Effector memory CD4-positive, alpha-beta T cell (primary cell): ENCODE results near the gene FLT3LG.

ENCODE experiments used
- DNase-seq, 3 donors: peaks; one replicate each; pipeline ENCODE4 v3.0.0-alpha.2; 2020
- H3K27ac ChIP-seq: 2 replicates; pipeline ENCODE4 v1.7.0; 2013; ENCODE audit warnings: mild to moderate bottlenecking, low read length, moderate library complexity; ENCODE audit not compliant: insufficient read depth, poor library complexity, severe bottlenecking
- H3K27me3 ChIP-seq: replicated peaks from 2 replicates; pipeline ENCODE4 v1.7.0; 2013; ENCODE audit warnings: mild to moderate bottlenecking, low read length; ENCODE audit not compliant: insufficient read depth, control insufficient read depth, poor library complexity, severe bottlenecking
- H3K36me3 ChIP-seq: 2 replicates; pipeline ENCODE4 v1.7.0; 2013; ENCODE audit warnings: mild to moderate bottlenecking, low read length, moderate library complexity; ENCODE audit not compliant: control insufficient read depth, insufficient read depth
- H3K4me1 ChIP-seq: 2 replicates; pipeline ENCODE4 v1.7.0; 2013; ENCODE audit warnings: low read length, mild to moderate bottlenecking; ENCODE audit not compliant: control insufficient read depth, insufficient read depth, poor library complexity, severe bottlenecking
- H3K4me3 ChIP-seq: 2 replicates; pipeline ENCODE4 v1.7.0; 2013; ENCODE audit warnings: low read length, low read depth, mild to moderate bottlenecking; ENCODE audit not compliant: insufficient read depth, poor library complexity, severe bottlenecking
- H3K9me3 ChIP-seq: 2 replicates; pipeline ENCODE4 v1.7.0; 2013; ENCODE audit warnings: mild to moderate bottlenecking, low read length, moderate library complexity; ENCODE audit not compliant: control insufficient read depth

Gene FLT3LG

GRCh38 chr19:49497047-49497788 is 23.2 kb downstream of the FLT3LG start:
- Histone ChIP-seq H3K36me3 (peaks cover 36% of the 10 kb centered on the region), H3K4me1 (peaks cover 29% of the 10 kb centered on the region), H3K27me3 (no peaks in the 10 kb centered on the region), H3K4me3 (peak overlapping the region; percentile 92), H3K27ac (peak overlapping the region; percentile 97), H3K9me3 (no peaks in the 10 kb centered on the region)
- peak; percentile 62 to 75 (median 70) for DNase-seq

GRCh38 chr19:49497789-49498103 is 23.7 kb downstream of the FLT3LG start:
- peaks cover 28% of the 10 kb centered on the region for H3K4me1 ChIP-seq
- H3K27me3 ChIP-seq, result no peaks in the 10 kb centered on the region
- H3K4me3 ChIP-seq, result peak overlapping the region; percentile 92
- no peak for DNase-seq
- H3K36me3 ChIP-seq, result peaks cover 31% of the 10 kb centered on the region
- no peaks in the 10 kb centered on the region for H3K9me3 ChIP-seq
- H3K27ac ChIP-seq, result peak overlapping the region; percentile 97

- Histone ChIP-seq H3K27ac (peak overlapping the region; percentile 97), H3K4me3 (peak overlapping the region; percentile 92), H3K4me1 (peaks cover 33% of the 10 kb centered on the region), H3K27me3 (no peaks in the 10 kb centered on the region), H3K36me3 (peaks cover 26% of the 10 kb centered on the region), H3K9me3 (no peaks in the 10 kb centered on the region)
- no peak for DNase-seq
Observed at GRCh38 chr19:49498475-49498874, 24.5 kb downstream of the FLT3LG start.

- Histone ChIP-seq H3K4me3 (peak overlapping the region; percentile 92), H3K36me3 (peaks cover 26% of the 10 kb centered on the region), H3K27ac (peak overlapping the region; percentile 97), H3K9me3 (no peaks in the 10 kb centered on the region), H3K4me1 (peaks cover 34% of the 10 kb centered on the region), H3K27me3 (no peaks in the 10 kb centered on the region)
- DNase-seq, result peak in 1 of 3 donors; percentile 23
Observed at GRCh38 chr19:49499030-49499670, 25.1 kb downstream of the FLT3LG start.

- no peaks in the 10 kb centered on the region for H3K27me3 ChIP-seq
- no peak overlapping the region for H3K4me3 ChIP-seq
- peak overlapping the region; percentile 43 for H3K27ac ChIP-seq
- H3K36me3 ChIP-seq, result peaks cover 21% of the 10 kb centered on the region
- H3K4me1 ChIP-seq, result peaks cover 31% of the 10 kb centered on the region
- no peaks in the 10 kb centered on the region for H3K9me3 ChIP-seq
- DNase-seq, result peak in 1 of 3 donors; percentile 39
Observed at GRCh38 chr19:49502866-49503581, 29.0 kb downstream of the FLT3LG start.

GRCh38 chr19:49503582-49503962 is 29.6 kb downstream of the FLT3LG start:
- Histone ChIP-seq H3K36me3 (peaks cover 16% of the 10 kb centered on the region), H3K9me3 (no peaks in the 10 kb centered on the region), H3K27me3 (no peaks in the 10 kb centered on the region), H3K4me3 (no peak overlapping the region), H3K27ac (peak overlapping the region; percentile 43), H3K4me1 (peaks cover 31% of the 10 kb centered on the region)
- no peak for DNase-seq

GRCh38 chr19:49506575-49507105 is 32.6 kb downstream of the FLT3LG start:
- no peaks in the 10 kb centered on the region for H3K36me3 ChIP-seq
- H3K4me3 ChIP-seq, result no peak overlapping the region
- H3K27ac ChIP-seq, result no peak overlapping the region
- no peaks in the 10 kb centered on the region for H3K27me3 ChIP-seq
- H3K4me1 ChIP-seq, result peaks cover 23% of the 10 kb centered on the region
- DNase-seq, result peak; percentile 61 to 72 (median 62)
- no peaks in the 10 kb centered on the region for H3K9me3 ChIP-seq

- Histone ChIP-seq H3K4me1 (peaks cover 18% of the 10 kb centered on the region), H3K36me3 (no peaks in the 10 kb centered on the region), H3K27me3 (no peaks in the 10 kb centered on the region), H3K27ac (no peak overlapping the region), H3K9me3 (no peaks in the 10 kb centered on the region), H3K4me3 (no peak overlapping the region)
- no peak for DNase-seq
Observed at GRCh38 chr19:49507803-49508494, 33.9 kb downstream of the FLT3LG start.

GRCh38 chr19:49512970-49513745 is 39.1 kb downstream of the FLT3LG start:
- Histone ChIP-seq H3K27me3 (no peaks in the 10 kb centered on the region), H3K36me3 (no peaks in the 10 kb centered on the region), H3K4me3 (peak overlapping the region; percentile 60), H3K4me1 (peaks cover 22% of the 10 kb centered on the region), H3K27ac (peak overlapping the region; percentile 58), H3K9me3 (no peaks in the 10 kb centered on the region)
- DNase-seq, result no peak
